Heart left ventricle (tissue), 16 donors: ENCODE results near the gene RLN3. TPM values are rescaled to one million over a fixed set of nuclear protein-coding genes. Genes with fewer than 3 reads are reported as not detected.

ENCODE experiments used
- ATAC-seq, 4 donors: fragments of 200-7000 bp; cut with Tn5 transposase; one replicate each; pipeline ENCODE4 v1.9.1; 2020 to 2022; ENCODE audit warnings: moderate library complexity in 4 of 4, mild to moderate bottlenecking in 3 of 4, moderate number of reproducible peaks in 1 of 4
- DNase-seq, 5 donors: peaks; one replicate each; pipeline ENCODE4 v3.0.0-alpha.2; 2020
- H3K27ac ChIP-seq, 12 donors: fragments of 200-600 bp; sonication (generic) in 4 of 12; one replicate each; pipeline versions ENCODE4 v1.5.0 to v1.8.0; 2016 to 2022; ENCODE audit warnings: mild to moderate bottlenecking in 2 of 12
- H3K27me3 ChIP-seq, 9 donors: fragments of 200-600 bp; sonication (generic) in 2 of 9; one replicate each; pipeline versions ENCODE4 v1.5.1 to v1.8.0; 2016 to 2022; ENCODE audit warnings: mild to moderate bottlenecking in 3 of 9
- H3K36me3 ChIP-seq, 9 donors: fragments of 200-600 bp; sonication (generic) in 2 of 9; one replicate each; pipeline versions ENCODE4 v1.5.0 to v1.8.0; 2018 to 2022; ENCODE audit warnings: mild to moderate bottlenecking in 2 of 9
- H3K4me1 ChIP-seq, 12 donors: fragments of 200-600 bp; sonication (generic) in 4 of 12; one replicate each; pipeline versions ENCODE4 v1.5.0 to v1.8.0; 2016 to 2022; ENCODE audit warnings: mild to moderate bottlenecking in 3 of 12
- H3K4me3 ChIP-seq, 12 donors: fragments of 200-600 bp; sonication (generic) in 4 of 12; one replicate each; pipeline versions ENCODE4 v1.5.0 to v1.8.0; 2017 to 2022; ENCODE audit warnings: mild to moderate bottlenecking in 9 of 12, moderate library complexity in 4 of 12
- H3K9me3 ChIP-seq, 12 donors: fragments of 200-600 bp; sonication (generic) in 4 of 12; one replicate each; pipeline versions ENCODE4 v1.5.0 to v1.8.0; 2016 to 2022; ENCODE audit warnings: mild to moderate bottlenecking in 1 of 12
- CTCF ChIP-seq, 12 donors: fragments of 200-600 bp; sonication (generic) in 4 of 12; IDR thresholded peaks; one replicate each; pipeline versions ENCODE4 v1.5.0 to v1.8.0; 2018 to 2022; ENCODE audit warnings: antibody characterized with exemption in 12 of 12, mild to moderate bottlenecking in 5 of 12
- POLR2A ChIP-seq, 2 donors: fragments of 450-650 bp; IDR thresholded peaks; one replicate each; pipeline ENCODE4 v1.6.1; 2017; ENCODE audit warnings: antibody characterized with exemption in 2 of 2, mild to moderate bottlenecking in 2 of 2, moderate library complexity in 2 of 2
- WGBS, 4 donors: extraction: QIAGEN DNeasy Blood & Tissue Kit in 2 of 4; methylation state at CpG; one replicate each; pipeline versions ENCODE4 v1.1.5 to v1.1.7; 2013 to 2018; 5-methylcytosine and 5-hydroxymethylcytosine counted together
- intact Hi-C, 10 donors: fragments of 100-400 bp; cut with DNase I; formaldehyde crosslinking; loops; one replicate each; pipeline versions ENCODE4 v1.11.1 to v1.14.2; 2022
- polyA plus RNA-seq, 2 donors: library from polyadenylated mRNA; stranded (reverse); fragments of 200-250 nt; gene quantifications; one replicate each; pipeline ENCODE4 v1.2.3, GENCODE V29; 2013
- total RNA-seq, 9 donors: library from RNA; depleted of rRNA in 2 of 9; stranded (reverse); fragments of >200 nt in 2 of 9; fragmentation: NEBNext Ultra II Directional in 3 of 9; extraction: Animal tissue kit (Norgen Biotek cat#: 25700) in 3 of 9; gene quantifications; one replicate each; pipeline versions ENCODE4 v1.1.0 to v1.2.4, GENCODE V29; 2016 to 2023
- donor health status: ischemic (EF 13 %, LVEDD 7.1; RV severe dilation, severe dysfunction).
- donor health status: healthy with polysubstance abuse.
- donor health status: DM: no; HTN: yes; CAD: no.
- donor health status: DM: no; HTN: no; CAD: no.
- donor health status: ischemic (EF 25% LVEDD 6.9; RV normal size, moderate dysfunction).
- donor health status: ischemic (EF 25% LVEDD 5.7; RV mildly dilated, moderate dysfunction).
- donor health status: healthy.
- donor health status: DM: yes; HTN: yes; CAD: no.
- donor health status: ischemic (EF 35%, LVEDD 5.7; RV mildly dilated, moderate dysfunction).
- donor health status: nonischemic (EF 11% LVEDD 7.7; RV severe dilation, severe dysfunction).
- donor health status: DM: yes; HTN: yes; CAD: no.
- donor health status: PGD.
- donor health status: ischemic (EF 29% LVEDD 5.4; RV normal size, mild dysfunction).
- donor health status: nonischemic (EF 23%, LVEDD 6.1; RV moderate dilation, normal function).

RLN3 gene
- total and polyA plus RNA-seq, 11 donors, result not detected

GRCh38 chr19:13987101-13987890, 40.7 kb upstream of the RLN3 start:
- DNase-seq (peak in 4 of 5 donors; percentile 63 to 83 (median 74)), ATAC-seq (peak; percentile 62 to 78 (median 72))
- H3K27ac ChIP-seq, result peak overlapping the region; percentile 79 to 99 (median 92)
- H3K9me3 ChIP-seq, result no peaks in the 10 kb centered on the region
- H3K36me3 ChIP-seq, result peaks cover 0 to 30% (median 15%) of the 10 kb centered on the region in 9 donors
- WGBS, 4 donors, result 31 to 40% (median 36%) methylated on average over 16 to 17 of the region's 17 CpGs
- H3K4me3 ChIP-seq, result peak overlapping the region in 6 of 12 donors; percentile 8 to 44 (median 18)
- H3K4me1 ChIP-seq, result peaks cover 2 to 43% (median 23%) of the 10 kb centered on the region in 12 donors
- H3K27me3 ChIP-seq, result no peaks in the 10 kb centered on the region
- intact Hi-C loops, result loop anchor here in 1 of 10 donors (5.0 kb wide), 1 partner anchor 35 kb away; the partner anchor contains the start of gene DCAF15
- TF ChIP-seq POLR2A (IDR thresholded peaks at IDR 0.05) (no peak), CTCF (IDR thresholded peaks at IDR 0.05) (no peak)

- WGBS, 4 donors, result 87 to 93% (median 91%) methylated on average over 7 of the region's 7 CpGs
- Histone ChIP-seq H3K9me3 (no peaks in the 10 kb centered on the region), H3K36me3 (peaks cover 0 to 30% (median 17%) of the 10 kb centered on the region in 9 donors), H3K4me1 (peaks cover 2 to 40% (median 23%) of the 10 kb centered on the region in 12 donors), H3K27ac (no peak overlapping the region), H3K27me3 (no peaks in the 10 kb centered on the region), H3K4me3 (no peak overlapping the region)
- no peak for TF ChIP-seq POLR2A (IDR thresholded peaks at IDR 0.05)
- no peak for TF ChIP-seq CTCF (IDR thresholded peaks at IDR 0.05)
- DNase-seq, result peak in 1 of 5 donors; percentile 21
- ATAC-seq, result no peak
- intact Hi-C loops, result loop anchor here in 1 of 10 donors (5.0 kb wide), 1 partner anchor 37 kb away; the partner anchor contains the start of gene DCAF15
Measured at GRCh38 chr19:13989487-13989886, 38.5 kb upstream of the RLN3 start.

GRCh38 chr19:13990085-13990484, 37.9 kb upstream of the RLN3 start:
- DNase-seq (no peak), ATAC-seq (no peak)
- Histone ChIP-seq H3K27ac (no peak overlapping the region), H3K36me3 (peaks cover 0 to 30% (median 17%) of the 10 kb centered on the region in 9 donors), H3K4me3 (no peak overlapping the region), H3K9me3 (no peaks in the 10 kb centered on the region), H3K27me3 (no peaks in the 10 kb centered on the region), H3K4me1 (peaks cover 2 to 34% (median 24%) of the 10 kb centered on the region in 12 donors)
- intact Hi-C loops, result no loop called here
- 91 to 95% (median 93%) methylated on average over 8 of the region's 8 CpGs for WGBS, 4 donors
- TF ChIP-seq POLR2A (IDR thresholded peaks at IDR 0.05) (no peak), CTCF (IDR thresholded peaks at IDR 0.05) (no peak)

- peaks cover 0 to 32% (median 18%) of the 10 kb centered on the region in 9 donors for H3K36me3 ChIP-seq
- H3K27me3 ChIP-seq, result no peaks in the 10 kb centered on the region
- no peak for DNase-seq
- no peak overlapping the region for H3K4me3 ChIP-seq
- H3K4me1 ChIP-seq, result peaks cover 0 to 22% (median 14%) of the 10 kb centered on the region in 12 donors
- no peak overlapping the region for H3K27ac ChIP-seq
- 94 to 96% (median 95%) methylated on average over 7 of the region's 7 CpGs for WGBS, 4 donors
- no peaks in the 10 kb centered on the region for H3K9me3 ChIP-seq
- TF ChIP-seq POLR2A (IDR thresholded peaks at IDR 0.05) (no peak), CTCF (IDR thresholded peaks at IDR 0.05) (no peak)
- ATAC-seq, result no peak
- intact Hi-C loops, result no loop called here
Measured at GRCh38 chr19:13992025-13992424, 35.9 kb upstream of the RLN3 start.
